ENCODE data around the gene PAQR8. TPM values are rescaled to one million over a fixed set of nuclear protein-coding genes. Genes with fewer than 3 reads are reported as not detected.

The PAQR8 gene
- 0.96 and 1.7 TPM in 2 replicates for total RNA-seq

DNA sequence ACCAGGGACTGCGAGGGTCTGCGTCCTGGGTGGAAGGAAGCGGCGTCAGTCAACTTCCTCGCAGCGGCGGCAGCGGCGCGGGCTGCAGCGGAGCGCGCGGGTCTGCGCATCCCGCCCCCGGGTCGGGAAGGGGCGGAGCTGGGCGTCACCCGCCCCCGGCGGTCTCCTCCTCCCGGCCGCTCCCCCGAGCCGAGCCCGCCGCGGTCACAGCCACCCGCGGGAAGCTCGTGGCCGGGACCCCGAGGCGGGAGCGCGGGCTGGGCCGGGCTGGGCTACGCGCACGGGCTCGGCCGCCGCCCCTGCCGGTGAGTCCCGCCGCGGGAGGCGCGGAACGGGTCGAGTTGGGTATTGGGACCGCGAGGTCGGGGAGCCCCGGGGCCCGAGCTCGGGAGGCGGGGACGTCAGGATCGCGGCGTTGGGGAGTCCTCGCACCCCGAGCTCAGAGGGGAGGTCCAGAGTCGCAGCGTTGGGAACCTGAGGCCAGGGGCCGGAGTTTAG lies at the start of gene PAQR8:
Gene PAQR8 (plus strand): TSS at position 207 of the 498 bp plus-strand sequence. CDS start 41,063 bp downstream, outside the sequence.

DNA sequence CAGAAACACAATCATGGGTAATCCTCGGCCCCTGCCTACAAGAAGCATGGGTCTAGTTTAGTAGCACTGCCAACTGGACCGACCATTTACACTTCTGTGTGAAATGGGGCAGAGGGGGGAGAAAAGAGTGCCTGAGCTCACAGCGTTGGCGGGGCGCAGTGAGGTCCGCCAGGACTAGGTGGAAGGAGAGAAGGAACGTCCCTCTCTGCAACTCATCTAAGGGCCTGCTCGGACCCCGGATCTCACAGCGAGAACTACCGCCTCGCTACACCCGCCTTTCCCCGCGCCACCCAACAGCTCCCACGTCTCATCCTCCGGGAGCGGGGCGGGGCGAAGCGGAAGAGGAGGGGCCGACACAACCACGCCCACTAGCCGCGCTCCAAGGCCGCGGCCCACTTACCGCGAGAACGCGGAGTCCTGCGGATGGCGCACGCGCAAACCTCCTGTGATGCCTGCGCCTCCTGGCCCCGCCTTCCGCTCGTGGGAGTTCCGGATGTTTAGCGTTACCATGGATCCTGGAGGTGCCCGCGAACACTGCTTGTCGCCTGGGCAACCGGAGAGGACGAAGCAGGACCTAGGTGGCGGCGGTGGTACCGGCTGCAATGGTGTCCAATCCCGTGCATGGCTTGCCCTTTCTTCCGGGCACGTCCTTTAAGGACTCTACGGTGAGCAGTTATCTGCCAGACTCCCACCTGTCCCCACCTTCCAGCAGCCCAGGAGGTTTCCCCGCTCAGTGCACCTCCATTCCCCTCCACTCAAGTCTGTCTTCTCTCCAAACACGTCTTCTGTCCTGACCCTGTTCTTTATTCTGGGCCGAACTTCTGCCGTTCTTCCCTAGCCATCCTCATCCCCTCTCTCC lies 58.1 kb downstream of the PAQR8 start, which contains the start of gene EFHC1:
Gene EFHC1 (plus strand): TSS at position 534 of the 859 bp plus-strand sequence. CDS start 69 bp downstream, at position 603.

Other genes with a start within 250 kb of the PAQR8 start
- gene IL17A, start 175.8 kb upstream of the PAQR8 start, total RNA-seq, result not detected in 2 replicates
- gene IL17F, start 117.7 kb upstream of the PAQR8 start, total RNA-seq, result not detected in 2 replicates
- 20.7 and 24.8 TPM in 2 replicates for gene MCM3, start 77.4 kb upstream of the PAQR8 start, total RNA-seq
- gene EFHC1, start 58.2 kb downstream of the PAQR8 start, total RNA-seq, result 4.9 and 8.7 TPM in 2 replicates
- 3.6 and 5.1 TPM in 2 replicates for gene TRAM2, start 214.9 kb downstream of the PAQR8 start, total RNA-seq